Testis (tissue), 3 donors: ENCODE measurements around the gene TSC22D2. TPM values are rescaled to one million over a fixed set of nuclear protein-coding genes. Genes with fewer than 3 reads are reported as not detected.

Experiments used
- DNase-seq: peaks from one replicate; pipeline ENCODE4 v3.0.0-alpha.2; 2019
- H3K27ac ChIP-seq, 2 donors: fragments of 200-600 bp; sonication (generic); one replicate each; pipeline ENCODE4 v1.5.1; 2019
- H3K27me3 ChIP-seq: fragments of 200-600 bp; sonication (generic); one replicate; pipeline ENCODE4 v1.5.1; 2019
- H3K36me3 ChIP-seq: fragments of 200-600 bp; sonication (generic); one replicate; pipeline ENCODE4 v1.5.1; 2017; ENCODE audit warnings: low read depth; ENCODE audit errors: missing control alignments
- H3K4me1 ChIP-seq: fragments of 200-600 bp; sonication (generic); one replicate; pipeline ENCODE4 v1.5.1; 2019
- H3K4me3 ChIP-seq, 2 donors: fragments of 200-600 bp; sonication (generic); one replicate each; pipeline ENCODE4 v1.5.1; 2017 to 2019
- H3K9me3 ChIP-seq: fragments of 200-600 bp; sonication (generic); one replicate; pipeline ENCODE4 v1.5.1; 2017
- CTCF ChIP-seq, 3 experiments: fragments of 450-650 bp in 2 of 3; fragments of 200-600 bp in 1 of 3; sonication (generic) in 1 of 3; IDR thresholded peaks; one replicate each; pipeline ENCODE4 v1.5.1; 2016 to 2019; ENCODE audit warnings: antibody characterized with exemption in 3 of 3, mild to moderate bottlenecking in 2 of 3, moderate library complexity in 1 of 3
- POLR2A ChIP-seq: fragments of 450-650 bp; IDR thresholded peaks from one replicate; pipeline ENCODE4 v1.6.1; 2017; ENCODE audit warnings: antibody characterized with exemption, mild to moderate bottlenecking, moderate library complexity
- WGBS, 2 donors: methylation state at CpG; one replicate each; pipeline ENCODE4 v1.1.5; 2018; 5-methylcytosine and 5-hydroxymethylcytosine counted together
- intact Hi-C: fragments of 100-400 bp; cut with DNase I; formaldehyde crosslinking; loops from one replicate; pipeline ENCODE4 v1.15.1; 2023; ENCODE audit warnings: low total_unique reads
- polyA plus RNA-seq: library from polyadenylated mRNA; stranded (reverse); fragments of 350-450 nt; fragmentation: Illumina TruSeq; extraction: RNeasy Lipid Tissue Mini Kit (QIAGEN cat#74804); gene quantifications from one replicate; pipeline ENCODE4 v1.2.3, GENCODE V29; 2014; ENCODE audit warnings: low read depth, low replicate concordance; ENCODE audit not compliant: insufficient read depth
- total RNA-seq, 2 donors: library from RNA; depleted of rRNA; stranded (reverse); fragments of >200 nt; gene quantifications; one replicate each; pipeline ENCODE4 v1.2.3, GENCODE V29; 2016

Gene TSC22D2
- total and polyA plus RNA-seq, 3 donors from 2014 or later, result 37.7 to 47.0 (median 43.7) TPM

GRCh38 chr3:150411546-150411945 is 3.4 kb downstream of the TSC22D2 start:
- Histone ChIP-seq H3K27ac (no peak overlapping the region), H3K4me3 (peak overlapping the region; percentile 3 to 94), H3K9me3 (no peaks in the 10 kb centered on the region), H3K4me1 (peaks cover 19% of the 10 kb centered on the region), H3K36me3 (no peaks in the 10 kb centered on the region), H3K27me3 (no peaks in the 10 kb centered on the region)
- intact Hi-C loops, result no loop called here
- TF ChIP-seq CTCF (IDR thresholded peaks at IDR 0.05), result no peak
- TF ChIP-seq POLR2A, result no peak
- WGBS, 2 donors, result 2 to 4% methylated on average over 3 of the region's 3 CpGs
- DNase-seq, result no peak

- intact Hi-C loops, result no loop called here
- 20 to 27% methylated on average over 2 of the region's 2 CpGs for WGBS, 2 donors
- DNase-seq, result no peak
- no peaks in the 10 kb centered on the region for H3K27me3 ChIP-seq
- peak overlapping the region; percentile 3 to 94 for H3K4me3 ChIP-seq
- H3K36me3 ChIP-seq, result no peaks in the 10 kb centered on the region
- peaks cover 16% of the 10 kb centered on the region for H3K4me1 ChIP-seq
- no peak for TF ChIP-seq CTCF (IDR thresholded peaks at IDR 0.05)
- TF ChIP-seq POLR2A, result no peak
- H3K27ac ChIP-seq, result no peak overlapping the region
- no peaks in the 10 kb centered on the region for H3K9me3 ChIP-seq
Observed at GRCh38 chr3:150411976-150412375, 3.9 kb downstream of the TSC22D2 start.

- 6 to 9% methylated on average over 5 of the region's 5 CpGs for WGBS, 2 donors
- H3K36me3 ChIP-seq, result no peaks in the 10 kb centered on the region
- no peaks in the 10 kb centered on the region for H3K27me3 ChIP-seq
- H3K4me1 ChIP-seq, result peaks cover 14% of the 10 kb centered on the region
- H3K4me3 ChIP-seq, result peak overlapping the region; percentile 5 to 94
- DNase-seq, result no peak
- H3K9me3 ChIP-seq, result no peaks in the 10 kb centered on the region
- no peak overlapping the region for H3K27ac ChIP-seq
- no peak for TF ChIP-seq POLR2A
- TF ChIP-seq CTCF (IDR thresholded peaks at IDR 0.05), result no peak
- intact Hi-C loops, result no loop called here
Observed at GRCh38 chr3:150412561-150413231, 4.6 kb downstream of the TSC22D2 start.

- no peak for DNase-seq
- no peak for TF ChIP-seq CTCF (IDR thresholded peaks at IDR 0.05)
- no peak for TF ChIP-seq POLR2A
- intact Hi-C loops, result no loop called here
- Histone ChIP-seq H3K4me3 (no peak overlapping the region), H3K36me3 (no peaks in the 10 kb centered on the region), H3K27me3 (no peaks in the 10 kb centered on the region), H3K4me1 (peaks cover 14% of the 10 kb centered on the region), H3K27ac (no peak overlapping the region), H3K9me3 (no peaks in the 10 kb centered on the region)
- 36 to 47% methylated on average over 3 of the region's 3 CpGs for WGBS, 2 donors
Observed at GRCh38 chr3:150414258-150414657, 6.2 kb downstream of the TSC22D2 start.

GRCh38 chr3:150414959-150415358 is 6.9 kb downstream of the TSC22D2 start:
- Histone ChIP-seq H3K4me3 (no peak overlapping the region), H3K27ac (no peak overlapping the region)
- intact Hi-C loops, result no loop called here

More at GRCh38 chr3:150414959-150415358, 6.9 kb downstream of the TSC22D2 start:
- TF ChIP-seq CTCF (IDR thresholded peaks at IDR 0.05), result no peak
- TF ChIP-seq POLR2A, result no peak
- Histone ChIP-seq H3K36me3 (no peaks in the 10 kb centered on the region), H3K27me3 (no peaks in the 10 kb centered on the region), H3K9me3 (no peaks in the 10 kb centered on the region), H3K4me1 (peaks cover 14% of the 10 kb centered on the region)
- WGBS, 2 donors, result 69 to 73% methylated on average over 5 of the region's 5 CpGs
- DNase-seq, result no peak
